Stimulated activated CD4-positive, alpha-beta T cell treated with anti-CD3 and anti-CD28 coated beads, TNF-alpha, amount 100 ng/mL, for 4 hours (primary cell): ENCODE data around the gene MAP6D1.
A peak's percentile ranks its signal among the peaks of the same experiment; 100 is the strongest.

Source experiments
- DNase-seq, 3 experiments: peaks; one replicate each; pipeline ENCODE4 v3.0.0-alpha.2; 2020; ENCODE audit warnings: low read depth in 3 of 3

MAP6D1 gene

DNA sequence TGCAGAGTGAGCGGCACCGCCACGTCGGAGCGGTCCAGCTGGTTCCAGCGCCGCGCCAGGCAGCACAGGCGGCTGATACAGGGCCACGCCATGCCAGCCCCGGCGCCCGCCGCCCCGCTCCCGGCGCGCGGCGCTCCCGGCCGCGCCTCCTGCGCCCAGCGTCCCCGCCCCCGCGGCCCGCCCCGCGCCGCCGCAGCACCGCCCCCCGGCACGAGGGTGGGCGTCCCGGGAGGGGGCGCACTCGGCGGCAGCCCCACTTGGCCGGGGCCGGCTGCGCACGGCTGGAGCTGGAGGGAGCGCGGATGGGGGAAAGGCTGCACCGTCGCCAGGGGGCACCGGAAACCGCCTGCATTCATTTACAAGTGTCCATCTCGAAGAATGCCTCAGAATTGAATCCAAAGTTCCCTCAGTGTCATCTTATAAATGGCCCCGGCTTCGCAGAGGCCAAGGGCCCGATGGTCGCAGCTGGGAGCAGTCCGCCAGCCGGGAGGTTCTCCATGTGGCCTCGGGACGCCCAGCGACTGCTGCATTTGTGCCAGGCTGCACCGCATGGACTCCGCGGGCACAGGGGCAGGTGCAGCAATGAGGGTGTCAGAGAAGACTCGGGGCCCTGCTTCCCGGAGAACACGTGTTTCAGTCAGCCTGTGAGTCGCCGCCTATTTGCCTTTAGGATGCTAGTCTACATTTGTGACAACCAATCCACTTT is at the start of gene MAP6D1:
MAP6D1 (minus strand) TSS at position 122 of the 706 bp plus-strand sequence; CDS start at position 92, 30 bp downstream.
- DNase-seq, result peak in 2 of 3 experiments; percentile 13 to 21

DNA sequence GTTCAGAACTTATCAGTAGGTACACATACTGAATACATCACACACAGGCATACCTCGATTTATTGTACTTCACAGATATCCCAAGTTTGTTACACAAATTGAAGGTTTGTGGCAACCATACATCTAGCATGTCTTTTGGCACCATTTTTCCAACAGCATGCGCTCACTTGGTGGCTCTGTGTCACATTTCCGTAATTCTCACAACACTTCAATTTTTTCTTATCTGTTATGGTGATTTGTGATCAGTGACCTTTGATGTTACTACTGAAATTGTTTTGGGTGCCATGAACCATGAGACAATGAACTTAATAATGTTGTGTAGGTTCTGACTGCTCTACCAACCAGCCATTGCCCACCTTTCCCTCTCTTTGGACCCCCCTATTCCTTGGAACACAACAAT is 48.5 kb upstream of the MAP6D1 start:
- no peak for DNase-seq

DNA sequence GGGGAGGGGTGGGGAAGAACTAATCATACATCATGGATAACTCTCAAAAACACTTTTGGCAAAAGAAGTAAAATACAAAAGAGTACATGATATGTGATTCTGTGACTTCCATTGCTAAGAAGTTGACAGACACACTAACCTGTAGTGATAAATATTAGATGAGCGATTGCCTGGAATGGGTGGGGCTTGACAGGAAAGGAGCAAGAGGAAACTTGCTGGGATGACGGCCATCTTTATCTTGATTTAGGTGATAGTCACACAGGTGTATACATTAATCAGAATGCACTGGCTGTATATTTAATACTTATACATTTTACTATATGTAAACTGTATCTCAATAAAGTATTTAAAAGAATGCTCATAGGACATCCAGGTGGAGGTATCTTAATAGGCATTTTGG is 46.2 kb upstream of the MAP6D1 start:
- no peak for DNase-seq

DNA sequence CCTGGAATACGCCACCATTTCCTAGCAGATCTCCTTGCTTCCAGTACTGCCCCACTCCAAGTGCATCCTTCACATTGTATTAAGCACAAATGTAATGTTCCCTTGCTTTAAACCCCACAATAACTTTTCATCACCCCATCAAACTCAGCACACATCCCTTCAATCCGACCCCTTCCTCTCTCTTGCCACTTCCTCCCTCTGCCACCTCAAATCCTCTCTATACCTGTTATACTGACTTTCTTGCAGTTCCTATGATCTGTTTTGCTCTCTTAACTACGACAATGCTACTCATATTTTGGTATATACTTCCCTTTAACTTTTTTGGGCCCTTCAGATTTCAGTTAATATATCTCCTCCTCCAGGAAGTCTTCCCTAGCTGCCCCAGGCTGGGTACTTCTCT is 45.2 kb upstream of the MAP6D1 start:
- DNase-seq, result no peak

DNA sequence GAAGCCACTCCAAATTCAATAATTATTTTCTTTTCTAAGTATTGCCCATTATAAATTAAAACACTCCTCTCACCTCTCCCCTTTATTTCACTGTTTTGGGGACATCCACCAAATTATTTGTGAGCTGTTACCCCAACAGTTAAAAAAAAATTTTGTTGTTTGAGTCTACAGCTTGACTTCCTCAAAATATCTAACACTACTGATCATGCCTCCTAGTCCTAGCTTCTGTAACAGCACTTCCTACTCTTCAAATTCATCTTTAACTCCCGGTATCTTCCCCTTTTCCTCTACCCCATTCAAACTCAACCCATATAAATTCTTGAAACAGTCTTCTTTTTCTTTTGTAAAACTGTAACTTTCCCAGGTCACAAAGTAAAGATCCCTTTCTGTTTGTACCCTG is 43.4 kb upstream of the MAP6D1 start:
- no peak for DNase-seq

DNA sequence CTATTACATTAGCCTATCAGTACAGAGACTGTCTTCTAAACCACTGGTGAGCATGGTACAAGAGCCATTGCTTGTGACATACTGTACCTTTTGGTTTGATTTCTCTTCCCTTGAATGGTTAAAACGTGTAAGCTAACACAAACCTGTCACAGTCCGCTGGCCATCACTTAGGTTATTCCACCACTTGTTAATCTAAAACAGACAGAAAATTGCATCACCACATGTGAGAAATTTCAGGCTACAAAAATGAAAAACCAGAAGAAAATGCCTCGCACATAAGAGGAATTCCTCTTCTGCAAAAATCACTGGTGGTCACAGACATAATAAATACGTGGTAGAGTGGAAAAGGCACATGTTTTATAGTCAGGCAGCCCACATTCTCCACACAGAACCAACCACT is 37.2 kb upstream of the MAP6D1 start:
- DNase-seq, result no peak

DNA sequence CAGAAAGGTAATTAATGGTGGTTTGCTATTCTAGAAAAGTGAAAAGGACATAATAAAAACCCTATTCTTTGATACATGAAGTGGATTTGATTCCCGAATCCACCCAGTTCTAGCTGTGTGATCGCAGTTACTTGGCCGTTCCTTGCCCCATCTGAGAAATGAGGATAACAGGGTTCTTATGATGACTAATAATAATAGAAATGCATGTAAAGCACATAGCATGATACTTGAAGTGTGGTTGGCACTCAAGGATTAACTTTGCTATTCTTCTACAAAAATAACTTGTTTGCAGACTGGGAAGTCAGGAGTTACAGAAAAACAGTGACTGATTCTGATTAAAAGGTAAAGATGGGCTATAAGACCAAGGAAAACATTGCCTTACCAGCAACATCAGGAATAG is 32.5 kb upstream of the MAP6D1 start:
- no peak for DNase-seq

DNA sequence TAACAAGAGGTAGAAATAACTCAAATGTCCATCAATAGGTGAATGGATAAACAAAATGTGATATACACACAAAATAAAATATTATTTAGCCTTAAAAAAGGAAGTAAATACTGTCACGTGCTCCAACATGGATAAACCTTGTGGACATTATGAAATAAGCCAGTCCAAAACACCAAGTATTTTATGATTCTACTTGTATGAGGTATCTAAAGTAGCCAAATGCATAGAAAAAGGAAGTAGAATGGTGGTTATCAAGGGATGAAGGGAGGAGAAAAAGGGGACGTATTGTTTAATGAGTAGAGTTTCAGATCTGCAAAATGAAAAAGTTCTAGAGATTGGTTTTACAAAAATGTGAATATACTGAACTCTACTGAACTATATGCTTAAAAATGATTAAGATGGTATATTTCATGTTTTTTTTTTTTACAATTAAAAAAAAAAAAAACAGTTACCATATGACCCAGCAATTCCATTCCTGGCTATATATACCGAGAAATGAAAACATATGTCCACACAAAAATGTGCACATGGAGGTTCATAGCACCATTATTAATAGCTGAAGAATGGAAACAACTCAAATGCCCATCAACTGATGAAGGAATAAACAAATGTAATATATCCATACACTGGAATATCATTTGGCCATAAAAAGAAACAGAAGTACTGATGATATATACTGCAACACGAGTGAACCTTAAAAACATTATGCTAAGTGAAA is 29.1 kb upstream of the MAP6D1 start:
- DNase-seq, result no peak

DNA sequence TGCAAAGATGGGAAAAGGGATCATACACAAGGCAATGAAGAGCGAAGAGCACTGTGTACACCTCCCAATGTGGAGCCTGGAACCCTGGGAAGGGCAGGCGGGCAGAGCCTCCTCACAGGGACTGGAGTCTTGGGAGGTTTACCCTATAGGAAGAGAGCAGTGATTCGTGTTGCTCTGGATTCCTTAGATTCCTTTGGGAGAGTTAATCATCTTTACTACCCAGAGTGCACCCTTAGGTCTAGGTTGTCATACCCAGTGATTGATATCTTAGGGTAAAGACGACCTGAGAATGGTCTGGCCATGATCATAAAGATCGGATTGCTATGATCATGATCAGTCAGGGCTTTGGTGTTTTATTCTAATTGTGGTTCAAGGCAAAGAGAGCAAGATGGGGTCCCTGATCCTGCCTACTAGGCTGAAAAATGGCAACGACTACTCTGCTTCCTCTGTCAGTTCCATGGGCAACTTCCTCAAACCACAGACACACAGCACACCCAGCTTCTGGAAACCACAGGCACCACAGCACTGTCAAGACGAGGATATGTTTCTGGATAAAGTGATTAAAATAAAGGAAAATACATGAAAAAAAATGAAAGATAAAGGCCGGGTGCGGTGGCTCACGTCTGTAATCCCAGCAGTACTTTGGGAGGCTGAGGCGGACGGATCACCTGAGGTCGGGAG is 20.4 kb upstream of the MAP6D1 start:
- DNase-seq, result no peak

DNA sequence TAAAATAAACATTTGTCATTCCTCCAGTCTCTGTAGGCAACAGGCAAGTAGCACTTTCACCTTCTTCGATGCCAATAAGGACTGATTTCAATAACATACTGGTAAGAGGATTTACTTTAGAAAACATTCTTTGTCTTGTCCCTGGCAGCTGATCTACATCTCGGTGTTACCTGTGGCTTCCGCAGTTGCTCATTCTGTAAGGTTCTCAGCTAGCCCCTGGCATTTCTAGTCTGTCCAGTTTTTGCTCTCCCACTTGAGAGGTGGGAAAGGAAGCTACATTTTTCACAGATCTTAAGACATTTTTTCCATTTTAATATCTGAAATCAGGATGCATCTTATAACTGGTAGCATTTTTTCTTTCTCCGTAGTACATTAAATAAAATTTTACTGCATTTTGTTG is 19.7 kb upstream of the MAP6D1 start:
- DNase-seq, result no peak

DNA sequence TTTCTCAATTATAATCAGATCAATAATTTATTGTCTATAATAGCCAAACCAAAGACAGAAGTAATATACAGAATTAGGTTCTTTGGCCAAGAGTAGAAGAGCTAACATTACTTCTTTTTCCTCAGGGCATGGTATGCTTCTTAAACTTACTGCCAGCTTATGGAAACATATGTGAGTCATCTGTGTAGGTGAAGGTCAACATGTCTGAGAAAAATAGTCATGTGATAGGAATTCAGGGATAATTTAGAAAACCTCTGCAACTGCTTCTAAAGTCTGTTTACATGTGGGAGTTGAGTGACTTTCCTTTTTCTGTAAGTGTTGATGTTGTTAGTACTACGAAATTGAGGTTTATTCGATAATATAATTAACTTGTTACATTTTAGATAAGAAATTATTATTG is 19.2 kb upstream of the MAP6D1 start:
- no peak for DNase-seq

DNA sequence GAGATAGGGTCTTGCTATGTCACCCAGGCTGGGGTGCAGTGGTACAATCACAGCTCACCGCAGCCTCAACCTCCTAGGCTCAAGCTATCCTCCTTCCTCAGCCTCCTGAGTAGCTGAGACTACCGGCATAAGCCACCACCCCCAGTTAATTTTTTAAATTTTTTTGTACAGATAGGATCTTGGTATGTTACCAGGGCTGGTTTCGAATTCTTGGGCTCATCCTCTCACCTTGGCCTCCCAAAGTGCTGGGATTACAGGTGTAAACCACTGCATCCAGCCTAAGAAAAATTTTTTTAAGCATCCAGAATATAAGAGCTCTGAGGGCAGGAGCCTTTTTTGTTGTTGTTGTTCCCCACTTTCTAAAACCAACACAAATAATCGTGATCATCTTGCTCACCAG is 14.4 kb upstream of the MAP6D1 start:
- no peak for DNase-seq

DNA sequence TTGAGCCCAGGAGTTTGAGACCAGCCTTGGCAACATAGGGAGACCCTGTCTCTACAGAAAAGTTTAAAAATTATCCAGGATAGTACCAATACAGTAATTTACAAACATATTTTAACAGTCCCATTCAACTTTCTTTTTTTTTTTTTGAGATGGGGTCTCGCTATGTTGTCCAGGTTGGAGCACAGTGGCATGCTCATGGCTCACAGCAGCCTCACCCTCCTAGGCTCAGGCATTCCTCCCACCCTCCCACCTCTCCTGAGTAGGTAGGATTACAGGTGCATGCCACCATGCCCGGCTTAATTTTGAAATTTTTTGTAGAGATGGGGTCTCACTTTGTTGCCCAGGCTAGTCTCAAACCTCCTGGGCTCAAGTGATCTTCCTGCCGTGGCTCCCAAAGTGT is 12.5 kb upstream of the MAP6D1 start:
- DNase-seq, result no peak

DNA sequence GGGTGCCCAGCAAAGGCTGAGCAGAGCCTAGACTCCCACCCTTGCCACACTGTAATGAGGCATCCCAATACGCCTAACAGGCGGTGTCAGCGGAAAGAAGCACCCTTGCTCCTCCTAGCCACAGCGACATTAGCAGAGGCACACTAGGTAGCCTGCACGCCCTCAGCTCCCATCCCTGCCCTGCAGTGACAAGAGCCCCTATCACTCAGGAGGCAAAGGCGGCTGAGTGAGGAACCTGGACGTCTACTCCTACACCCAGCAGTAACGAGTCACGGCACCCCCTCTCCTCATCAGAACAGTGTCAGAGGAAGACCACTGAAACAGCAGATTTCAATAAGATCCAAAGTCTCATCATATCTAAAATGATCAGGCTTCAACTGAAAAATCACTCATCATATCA is 12.0 kb upstream of the MAP6D1 start:
- DNase-seq, result no peak

DNA sequence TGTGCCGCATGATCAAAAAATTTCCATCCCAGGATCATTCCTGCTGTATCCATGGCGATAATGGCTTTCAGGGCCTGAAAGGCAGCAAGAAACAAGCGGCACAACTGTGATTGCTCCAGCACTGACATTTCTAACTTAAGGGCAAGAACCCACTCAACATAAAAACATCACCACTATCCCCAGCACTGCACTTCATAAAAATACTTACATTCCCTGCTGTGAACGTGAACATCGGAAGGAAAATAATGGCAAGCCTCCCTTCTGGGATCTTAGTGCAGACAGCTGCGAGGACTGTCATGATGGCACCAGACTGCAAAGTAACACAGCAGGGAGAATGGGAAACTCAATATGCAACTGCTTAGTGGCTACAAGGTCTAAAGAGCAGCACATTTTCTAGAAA is 8.1 kb upstream of the MAP6D1 start:
- DNase-seq, result no peak

DNA sequence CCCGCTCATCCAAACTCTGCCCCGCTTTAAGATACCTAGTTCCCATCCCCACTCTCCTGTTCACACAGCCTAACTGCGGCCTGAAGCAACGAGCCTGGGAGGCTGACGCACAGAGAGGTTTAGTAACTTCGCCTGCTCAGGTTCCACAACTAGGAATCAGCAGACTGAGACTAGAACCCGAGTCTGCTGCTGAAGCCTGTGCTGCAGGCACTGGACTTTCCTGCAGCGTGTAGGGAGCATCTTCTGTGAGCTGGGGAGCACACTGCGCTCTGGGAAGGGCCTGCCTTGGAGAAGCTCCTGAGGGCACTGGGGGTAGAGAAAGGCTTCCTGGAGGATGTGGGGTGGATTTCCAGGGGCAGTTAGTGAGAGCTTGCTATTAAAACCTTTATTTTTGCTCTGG is 4.8 kb upstream of the MAP6D1 start:
- no peak for DNase-seq

DNA sequence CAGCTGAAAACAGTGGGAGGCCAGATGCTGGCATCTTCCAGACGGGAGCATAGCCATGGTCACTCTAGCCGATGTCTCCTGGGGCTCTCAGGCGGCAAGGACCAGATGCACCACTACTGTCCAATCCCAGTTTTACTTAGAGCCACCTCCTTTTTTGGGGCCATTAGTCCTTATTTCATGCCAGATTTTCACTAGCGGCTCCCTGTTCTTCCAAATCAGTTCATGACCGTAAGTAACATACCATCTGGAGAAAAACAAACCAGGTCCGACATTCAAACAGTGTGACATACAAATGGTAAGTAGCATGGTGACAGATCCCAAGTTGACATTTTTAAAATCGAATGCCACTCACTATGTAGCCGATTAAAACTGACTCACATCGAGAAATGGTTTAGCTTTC is 4.1 kb upstream of the MAP6D1 start:
- no peak for DNase-seq

DNA sequence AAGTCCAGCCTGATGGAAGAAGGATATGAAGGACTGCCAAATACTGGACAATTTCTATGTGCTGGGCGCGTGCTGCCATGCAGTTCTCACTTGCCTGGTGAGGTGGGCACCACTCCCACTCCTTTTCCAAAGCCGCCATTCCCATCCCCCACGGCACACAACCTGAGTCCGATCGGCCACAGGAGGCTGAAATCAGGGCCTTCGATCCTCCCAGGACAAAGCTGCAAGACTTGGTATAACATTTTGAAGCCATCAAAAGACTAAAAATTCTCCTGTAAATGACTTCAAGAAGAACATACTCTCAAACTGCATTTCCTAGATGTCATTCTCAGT is 3.1 kb upstream of the MAP6D1 start:
- no peak for DNase-seq

DNA sequence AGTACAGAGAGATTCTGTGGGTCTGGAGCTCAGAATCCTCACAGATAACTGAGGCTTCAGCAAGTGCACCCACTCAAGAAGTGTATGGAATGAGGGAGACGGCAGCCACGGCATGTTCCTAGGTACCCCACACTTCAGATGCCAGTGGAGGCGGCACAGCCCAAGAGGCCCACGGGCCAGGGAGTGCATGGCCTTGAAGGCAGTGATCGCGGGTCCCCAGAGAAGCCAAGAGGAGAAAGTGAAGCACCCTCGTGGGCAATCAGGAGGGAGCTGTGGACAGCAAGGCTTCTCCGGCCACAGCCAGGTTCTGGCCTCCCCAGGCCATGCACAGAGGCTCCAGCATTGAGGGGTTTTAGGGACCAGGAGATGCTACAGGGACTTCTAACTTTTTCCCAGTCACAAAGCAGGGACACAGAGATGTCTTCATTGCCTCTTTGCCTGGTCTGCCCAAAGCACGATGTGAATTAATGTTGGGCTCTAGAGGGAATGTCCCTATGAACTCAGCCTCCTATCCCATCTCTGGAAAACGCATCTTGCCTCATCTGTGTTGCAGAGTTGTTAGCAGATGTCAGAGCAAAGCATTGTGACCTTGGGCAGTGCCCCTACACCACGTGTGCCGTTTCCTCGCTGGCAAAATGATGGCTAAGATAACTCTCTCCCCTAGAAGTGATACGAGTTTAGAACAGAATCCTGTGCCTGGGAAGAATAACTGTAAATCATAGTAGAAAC is 2.6 kb upstream of the MAP6D1 start:
- DNase-seq, result no peak

DNA sequence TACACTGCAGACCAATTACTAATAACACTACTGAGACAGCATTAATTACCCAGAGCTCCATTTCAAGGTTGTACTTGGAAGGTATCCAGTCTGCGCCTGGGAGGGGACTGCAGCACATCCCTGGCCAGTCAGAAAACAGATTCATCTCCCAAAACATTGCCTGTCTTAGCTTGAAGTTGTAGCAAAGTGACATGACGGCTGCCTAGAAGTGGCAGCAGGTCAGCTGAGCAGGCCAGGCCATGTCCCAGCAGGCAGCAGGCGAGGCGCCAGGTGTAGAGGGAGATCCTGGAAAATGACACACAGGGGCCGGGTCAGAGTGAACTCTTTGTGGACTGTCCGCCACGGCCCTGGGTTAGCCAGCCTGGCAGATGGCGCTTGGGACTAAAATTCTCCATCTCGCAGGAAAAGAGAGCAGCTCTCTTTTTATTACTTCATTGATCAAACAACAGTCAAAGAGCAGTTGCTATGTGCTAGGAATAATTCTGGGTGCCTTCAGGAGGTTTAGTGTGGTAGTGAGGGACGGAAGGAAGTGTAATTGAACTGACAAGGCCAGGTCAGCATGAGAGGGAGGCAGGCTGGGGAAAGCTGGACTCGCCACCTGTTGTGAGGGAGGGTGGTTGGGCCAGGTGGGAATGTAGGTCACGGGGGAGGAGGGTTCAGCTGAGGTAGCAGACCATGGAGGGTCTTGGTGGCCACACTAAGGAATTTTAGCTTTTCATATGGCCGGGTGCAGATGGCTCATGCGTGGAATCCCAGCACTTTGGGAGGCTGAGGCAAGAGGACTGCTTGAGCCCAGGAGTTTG is 1.3 kb upstream of the MAP6D1 start:
- DNase-seq, result no peak

DNA sequence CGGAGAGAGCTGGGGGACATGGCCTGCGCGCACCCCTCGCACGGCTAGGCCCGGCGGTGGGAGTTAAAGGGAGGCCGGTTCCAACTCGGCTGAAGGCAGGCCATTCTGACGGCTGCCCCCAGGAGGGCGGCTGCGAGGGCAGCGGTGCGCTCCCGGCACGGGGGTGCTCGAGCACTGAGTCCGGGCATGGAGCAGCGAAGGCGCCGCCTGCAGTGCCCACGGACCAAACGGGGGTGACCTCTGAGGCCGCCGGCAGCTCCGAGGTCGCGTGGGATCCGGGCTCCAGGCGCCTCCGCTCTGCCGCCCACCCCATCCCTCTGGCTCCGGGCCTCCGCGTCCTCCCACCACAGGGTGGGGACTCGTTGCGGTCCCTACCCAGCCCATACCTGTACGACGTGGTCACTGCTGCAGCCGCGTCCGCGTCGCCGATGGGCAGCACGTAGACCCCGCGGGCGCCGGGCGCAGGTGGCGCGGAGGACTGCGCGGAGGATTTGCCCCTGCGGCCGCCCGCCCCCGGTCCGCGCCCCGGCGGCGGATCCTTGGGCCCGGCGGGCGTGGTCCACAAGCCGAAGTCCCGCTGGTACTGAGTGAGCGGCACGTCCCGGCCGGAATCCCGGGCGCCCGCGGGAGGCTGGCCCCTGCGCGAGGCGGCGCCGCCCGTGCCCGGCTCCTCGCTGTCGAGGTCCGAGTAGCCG is 469 bp downstream of the MAP6D1 start:
- DNase-seq, result peak in 1 of 3 experiments; percentile 9
